IMR-90 (cell line): ENCODE results near the gene PRXL2B. TPM values are rescaled to one million over a fixed set of nuclear protein-coding genes. Genes with fewer than 3 reads are reported as not detected.

Experiments used
- ATAC-seq: fragments of 200-7000 bp; cut with Tn5 transposase; 2 replicates; pipeline ENCODE4 v1.9.1; 2020; ENCODE audit warnings: low read depth, mild to moderate bottlenecking, moderate library complexity
- BruUV-seq: library from RNA; stranded (reverse); fragments of 400-500 nt; replicated peaks from 2 replicates; lab custom pipeline; 2021; lab: Mats Ljungman, UMichigan
- CTCF ChIA-PET: fragments of 300-600 bp; formaldehyde crosslinking; extraction: SDS; loops from one replicate; lab custom pipeline; 2021; ENCODE audit warnings: antibody characterized with exemption; lab: Yijun Ruan, JAX
- POLR2A ChIA-PET: fragments of 300-600 bp; sonication (Branson Sonifier 250); formaldehyde crosslinking; loops from one replicate; lab custom pipeline; 2022; ENCODE audit warnings: antibody characterized with exemption; ENCODE audit not compliant: unreplicated experiment; lab: Charles Lee
- DNase-seq: peaks from one replicate; pipeline ENCODE4 v3.0.0; 2013
- H2AFZ ChIP-seq: replicated peaks from 2 replicates; pipeline ENCODE3; 2013; ENCODE audit warnings: low read length, mild to moderate bottlenecking; ENCODE audit not compliant: poor library complexity
- H2AK5ac ChIP-seq: 2 replicates; pipeline ENCODE4 v1.6.1; 2013; ENCODE audit warnings: low read depth, low read length, inconsistent platforms
- H2AK9ac ChIP-seq: replicated peaks from 2 replicates; pipeline ENCODE3; 2013; ENCODE audit warnings: mild to moderate bottlenecking, low read depth, low read length, moderate library complexity; ENCODE audit not compliant: poor library complexity
- H2BK120ac ChIP-seq: 2 replicates; pipeline ENCODE4 v1.6.1; 2013; ENCODE audit warnings: low read depth, low read length, inconsistent platforms
- H2BK15ac ChIP-seq: 3 replicates; pipeline ENCODE4 v1.6.1; 2013; ENCODE audit warnings: low read depth, low read length, inconsistent platforms
- H2BK20ac ChIP-seq: 2 replicates; pipeline ENCODE4 v1.6.1; 2013; ENCODE audit warnings: low read depth, mild to moderate bottlenecking, inconsistent platforms, low read length, moderate library complexity
- H2BK5ac ChIP-seq: 2 replicates; pipeline ENCODE4 v1.6.1; 2013; ENCODE audit warnings: mild to moderate bottlenecking, low read depth, low read length, inconsistent platforms; ENCODE audit not compliant: poor library complexity, severe bottlenecking
- H3K14ac ChIP-seq: replicated peaks from 2 replicates; pipeline ENCODE4 v1.6.1; 2013; ENCODE audit warnings: low read depth, low read length, inconsistent platforms
- H3K18ac ChIP-seq: 2 replicates; pipeline ENCODE4 v1.6.1; 2013; ENCODE audit warnings: low read depth, low read length, control low read depth
- H3K23ac ChIP-seq: 2 replicates; pipeline ENCODE4 v1.6.1; 2013; ENCODE audit warnings: low read depth, low read length, inconsistent platforms
- H3K27ac ChIP-seq: 2 replicates; pipeline ENCODE4 v1.5.1; 2013; ENCODE audit warnings: mild to moderate bottlenecking, control low read depth, low read length; ENCODE audit not compliant: insufficient read depth
- H3K27me3 ChIP-seq: 2 replicates; pipeline ENCODE4 v1.6.1; 2013; ENCODE audit warnings: low read length; ENCODE audit not compliant: control insufficient read depth, insufficient read depth
- H3K36me3 ChIP-seq: 2 replicates; pipeline ENCODE4 v1.6.1; 2013; ENCODE audit warnings: low read length, mixed read lengths; ENCODE audit not compliant: control insufficient read depth, insufficient read depth
- H3K4ac ChIP-seq: 2 replicates; pipeline ENCODE4 v1.6.1; 2013; ENCODE audit warnings: low read depth, low read length, inconsistent platforms
- H3K4me1 ChIP-seq: 2 replicates; pipeline ENCODE4 v1.6.1; 2013; ENCODE audit warnings: low read length, mixed read lengths; ENCODE audit not compliant: control insufficient read depth, insufficient read depth
- H3K4me2 ChIP-seq: 2 replicates; pipeline ENCODE4 v1.6.1; 2013; ENCODE audit warnings: low read depth, mild to moderate bottlenecking, control low read depth, low read length, moderate library complexity
- H3K4me3 ChIP-seq: 2 replicates; pipeline ENCODE4 v1.5.1; 2013; ENCODE audit warnings: low read depth, mild to moderate bottlenecking, control low read depth, low read length, moderate library complexity; ENCODE audit not compliant: insufficient read depth
- H3K56ac ChIP-seq: 2 replicates; pipeline ENCODE4 v1.6.1; 2013; ENCODE audit warnings: low read length, inconsistent platforms; ENCODE audit not compliant: insufficient read depth; ENCODE audit errors: extremely low read depth
- H3K79me1 ChIP-seq, 2 experiments: 2 replicates each; pipeline ENCODE4 v1.6.1; 2013; ENCODE audit warnings: low read length in 2 of 2, inconsistent platforms in 1 of 2, low read depth in 1 of 2
- H3K9ac ChIP-seq: 2 replicates; pipeline ENCODE4 v1.6.1; 2013; ENCODE audit warnings: low read depth, low read length, control low read depth
- H3K9me1 ChIP-seq: 2 replicates; pipeline ENCODE4 v1.6.1; 2013; ENCODE audit warnings: low read length, inconsistent platforms; ENCODE audit not compliant: insufficient read depth
- H3K9me3 ChIP-seq: 2 replicates; pipeline ENCODE4 v1.6.1; 2013; ENCODE audit warnings: low read length; ENCODE audit not compliant: control insufficient read depth, insufficient read depth
- H4K20me1 ChIP-seq: 2 replicates; pipeline ENCODE4 v1.6.1; 2013; ENCODE audit warnings: low read length, inconsistent platforms; ENCODE audit not compliant: insufficient read depth
- H4K5ac ChIP-seq: 2 replicates; pipeline ENCODE4 v1.6.1; 2013; ENCODE audit warnings: mild to moderate bottlenecking, low read depth, low read length, control low read depth
- H4K8ac ChIP-seq, 2 experiments: 2 replicates each; pipeline ENCODE4 v1.6.1; 2013; ENCODE audit warnings: low read depth in 2 of 2, low read length in 2 of 2, control low read depth in 1 of 2, inconsistent platforms in 1 of 2
- H4K91ac ChIP-seq: 2 replicates; pipeline ENCODE4 v1.6.1; 2013; ENCODE audit warnings: low read depth, low read length, inconsistent platforms; ENCODE audit not compliant: insufficient read depth
- BHLHE40 ChIP-seq: fragments of 150-350 bp; IDR thresholded peaks from 2 replicates; pipeline ENCODE4 v1.6.1; 2016; ENCODE audit warnings: mild to moderate bottlenecking, low read depth, low read length
- CHD1 ChIP-seq: IDR thresholded peaks from 2 replicates; pipeline ENCODE4 v1.6.1; 2012; ENCODE audit warnings: low read depth, low read length, improper control_type of control experiment
- CTCF ChIP-seq: conservative IDR thresholded peaks from 2 replicates; pipeline ENCODE4 v1.5.1; 2012; ENCODE audit warnings: mild to moderate bottlenecking, low read depth, low read length, improper control_type of control experiment
- ELK1 ChIP-seq: fragments of 150-350 bp; IDR thresholded peaks from 2 replicates; pipeline ENCODE4 v1.6.1; 2016; ENCODE audit warnings: low read depth, mild to moderate bottlenecking, low read length, moderate library complexity, borderline replicate concordance
- FOS ChIP-seq: fragments of 150-350 bp; IDR thresholded peaks from 2 replicates; pipeline ENCODE4 v1.6.1; 2016; ENCODE audit warnings: low read depth, low read length
- MAFK ChIP-seq: IDR thresholded peaks from 2 replicates; pipeline ENCODE4 v1.6.1; 2012; ENCODE audit warnings: low read depth, low read length, improper control_type of control experiment
- MAZ ChIP-seq: IDR thresholded peaks from 2 replicates; pipeline ENCODE4 v1.6.1; 2012; ENCODE audit warnings: low read depth, mild to moderate bottlenecking, low read length, improper control_type of control experiment, moderate library complexity, borderline replicate concordance
- MXI1 ChIP-seq: IDR thresholded peaks from 2 replicates; pipeline ENCODE4 v1.6.1; 2012; ENCODE audit warnings: low read depth, mild to moderate bottlenecking, low read length, moderate library complexity, borderline replicate concordance
- NFE2L2 ChIP-seq: fragments of 150-350 bp; IDR thresholded peaks from 2 replicates; pipeline ENCODE4 v1.6.1; 2016; ENCODE audit warnings: low read depth, mild to moderate bottlenecking, low read length
- RAD21 ChIP-seq: IDR thresholded peaks from 2 replicates; pipeline ENCODE4 v1.6.1; 2012; ENCODE audit warnings: low read length, improper control_type of control experiment
- RCOR1 ChIP-seq: IDR thresholded peaks from 2 replicates; pipeline ENCODE4 v1.6.1; 2012; ENCODE audit warnings: mild to moderate bottlenecking, low read length, improper control_type of control experiment; ENCODE audit not compliant: insufficient replicate concordance
- RFX5 ChIP-seq: IDR thresholded peaks from 2 replicates; pipeline ENCODE4 v1.8.0; 2012; ENCODE audit warnings: low read depth, mild to moderate bottlenecking, low read length, moderate library complexity
- SMC3 ChIP-seq: fragments of 150-350 bp; IDR thresholded peaks from 2 replicates; pipeline ENCODE4 v1.6.1; 2016; ENCODE audit warnings: low read depth, mild to moderate bottlenecking, antibody characterized with exemption, low read length, moderate library complexity
- USF2 ChIP-seq: fragments of 150-350 bp; IDR thresholded peaks from 2 replicates; pipeline ENCODE4 v1.6.1; 2017; ENCODE audit warnings: mild to moderate bottlenecking, antibody characterized with exemption, low read length, low read depth
- WGBS, 2 experiments: methylation state at CpG; one replicate each; pipeline versions ENCODE4 v1.1.5 to v1.1.7; 2013; ENCODE audit warnings: missing lambda C conversion rate in 2 of 2; ENCODE audit not compliant: insufficient read length in 1 of 2; ENCODE audit errors: extremely low coverage in 2 of 2; 5-methylcytosine and 5-hydroxymethylcytosine counted together
- dilution Hi-C: fragments of 300-500 bp; cut with HindIII; formaldehyde crosslinking; loops from one replicate; pipeline ENCODE4 v1.14.3; 2018; ENCODE audit warnings: low sequenced_read_pairs; ENCODE audit not compliant: unreplicated experiment
- in situ Hi-C: fragments of 300-500 bp; cut with MboI; formaldehyde crosslinking; loops from 3 replicates; pipeline ENCODE4 v1.14.3; 2019; ENCODE audit warnings: low sequenced_read_pairs, inconsistent platforms, mixed read lengths
- intact Hi-C: fragments of 100-400 bp; cut with micrococcal nuclease; formaldehyde crosslinking; loops from 2 replicates; pipeline ENCODE4 v1.10.0; 2022
- polyA plus RNA-seq, 3 experiments: library from polyadenylated mRNA; depleted of rRNA; stranded (reverse); fragments of >200 nt; gene quantifications; 2 replicates each; pipeline ENCODE4 v1.2.3, GENCODE V29; 2012; ENCODE audit warnings: low replicate concordance in 1 of 3
- total RNA-seq: library from RNA; depleted of rRNA; stranded (reverse); fragments of >200 nt; gene quantifications from 2 replicates; pipeline ENCODE4 v1.2.3, GENCODE V29; 2012

Gene PRXL2B
- total and polyA plus RNA-seq, 2 of the 4 experiments (the other 2 are of a cell fraction), result 10.9 to 22.3 TPM

- TF ChIP-seq NFE2L2, result no peak
- no peak for TF ChIP-seq MXI1
- no peak for TF ChIP-seq ELK1
- TF ChIP-seq CTCF, result no peak
- no peak for TF ChIP-seq RFX5
- TF ChIP-seq USF2, result no peak
- no peak for TF ChIP-seq CHD1
- no peak for TF ChIP-seq RAD21
- TF ChIP-seq MAFK, result no peak
- no peak for TF ChIP-seq MAZ
- no peak for TF ChIP-seq FOS
- no peak for TF ChIP-seq BHLHE40
- no peak for TF ChIP-seq RCOR1
- no peak for TF ChIP-seq SMC3
Observed at GRCh38 chr1:2640626-2641025, 54.0 kb downstream of the PRXL2B start.

More at GRCh38 chr1:2640626-2641025, 54.0 kb downstream of the PRXL2B start:
- H3K18ac ChIP-seq, result no peak overlapping the region
- no peaks in the 10 kb centered on the region for H3K9me1 ChIP-seq
- H3K9me3 ChIP-seq, result peaks cover 4% of the 10 kb centered on the region; the same call in 1 of the 2 replicates
- no peaks in the 10 kb centered on the region for H3K4me1 ChIP-seq
- no peaks in the 10 kb centered on the region for H4K20me1 ChIP-seq
- no peak for DNase-seq
- no peak overlapping the region for H3K27ac ChIP-seq
- no peak overlapping the region for H3K56ac ChIP-seq
- intact Hi-C loops, result no loop called here
- in situ Hi-C loops, result no loop called here
- no peak overlapping the region for H4K5ac ChIP-seq
- no peak overlapping the region for H3K23ac ChIP-seq
- H4K91ac ChIP-seq, result no peak overlapping the region
- ChIA-PET CTCF (no interaction called here), POLR2A (no interaction called here)
- no peak overlapping the region for H2BK20ac ChIP-seq
- WGBS, 2 experiments, result no CpG with 5 or more reads among the region's 3 CpGs
- ATAC-seq, result no peak
- no TSS peak for BruUV-seq
- no peak overlapping the region for H3K9ac ChIP-seq
- H2AFZ ChIP-seq, result no peak overlapping the region
- no peak overlapping the region for H2BK15ac ChIP-seq
- H2AK5ac ChIP-seq, result no peak overlapping the region
- no peak overlapping the region for H2AK9ac ChIP-seq
- H2BK5ac ChIP-seq, result no peak overlapping the region
- H3K79me1 ChIP-seq, result no peaks in the 10 kb centered on the region; a peak in 1 of 4 replicates
- no peaks in the 10 kb centered on the region for H3K27me3 ChIP-seq
- no peaks in the 10 kb centered on the region for H3K36me3 ChIP-seq
- no peak overlapping the region for H3K4me3 ChIP-seq
- no peak overlapping the region for H4K8ac ChIP-seq
- no peak overlapping the region for H3K4me2 ChIP-seq
- no peak overlapping the region for H3K4ac ChIP-seq
- dilution Hi-C loops, result no loop called here
- no peak overlapping the region for H2BK120ac ChIP-seq
- no peak overlapping the region for H3K14ac ChIP-seq
